Esophagus muscularis mucosa (tissue), 3 donors: Measurements from ENCODE around the gene APPL2.

Experiments used
- POLR2A ChIP-seq: fragments of 450-650 bp; IDR thresholded peaks from one replicate; pipeline ENCODE4 v1.6.1; 2017; ENCODE audit warnings: antibody characterized with exemption, moderate library complexity, mild to moderate bottlenecking, low read depth
- TF ChIP-seq, protein P1 (sequence below), 3 experiments: fragments of 200-600 bp in 2 of 3; fragments of 450-650 bp in 1 of 3; sonication (generic) in 2 of 3; IDR thresholded peaks; one replicate each; pipeline ENCODE4 v1.5.1; 2017 to 2019; ENCODE audit warnings: antibody characterized with exemption in 3 of 3, mild to moderate bottlenecking in 2 of 3, moderate library complexity in 1 of 3

DNA sequence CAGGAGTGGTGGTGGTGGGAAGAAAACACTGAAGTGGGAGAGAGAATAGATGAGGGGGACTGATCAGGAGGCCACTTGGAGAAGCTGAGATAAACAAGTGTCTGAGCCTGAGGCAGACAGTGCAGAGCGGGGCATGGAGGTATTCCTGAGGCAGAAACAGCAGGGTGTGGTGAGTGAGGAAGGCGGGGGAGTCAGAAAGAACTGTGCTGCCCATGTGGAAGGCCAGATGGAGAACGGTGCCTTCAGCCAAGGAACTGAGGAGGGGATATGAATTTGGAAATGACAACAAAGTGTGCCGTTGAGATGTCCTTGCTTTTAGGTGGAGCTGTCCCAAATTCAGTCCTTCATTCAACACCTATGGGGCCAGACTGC lies 13.7 kb downstream of the APPL2 start:
- TF ChIP-seq, protein P1, sequence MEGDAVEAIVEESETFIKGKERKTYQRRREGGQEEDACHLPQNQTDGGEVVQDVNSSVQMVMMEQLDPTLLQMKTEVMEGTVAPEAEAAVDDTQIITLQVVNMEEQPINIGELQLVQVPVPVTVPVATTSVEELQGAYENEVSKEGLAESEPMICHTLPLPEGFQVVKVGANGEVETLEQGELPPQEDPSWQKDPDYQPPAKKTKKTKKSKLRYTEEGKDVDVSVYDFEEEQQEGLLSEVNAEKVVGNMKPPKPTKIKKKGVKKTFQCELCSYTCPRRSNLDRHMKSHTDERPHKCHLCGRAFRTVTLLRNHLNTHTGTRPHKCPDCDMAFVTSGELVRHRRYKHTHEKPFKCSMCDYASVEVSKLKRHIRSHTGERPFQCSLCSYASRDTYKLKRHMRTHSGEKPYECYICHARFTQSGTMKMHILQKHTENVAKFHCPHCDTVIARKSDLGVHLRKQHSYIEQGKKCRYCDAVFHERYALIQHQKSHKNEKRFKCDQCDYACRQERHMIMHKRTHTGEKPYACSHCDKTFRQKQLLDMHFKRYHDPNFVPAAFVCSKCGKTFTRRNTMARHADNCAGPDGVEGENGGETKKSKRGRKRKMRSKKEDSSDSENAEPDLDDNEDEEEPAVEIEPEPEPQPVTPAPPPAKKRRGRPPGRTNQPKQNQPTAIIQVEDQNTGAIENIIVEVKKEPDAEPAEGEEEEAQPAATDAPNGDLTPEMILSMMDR (IDR thresholded peaks at IDR 0.05): no peak
- no peak for TF ChIP-seq POLR2A
